ENCODE results near the gene KTN1.

DNA sequence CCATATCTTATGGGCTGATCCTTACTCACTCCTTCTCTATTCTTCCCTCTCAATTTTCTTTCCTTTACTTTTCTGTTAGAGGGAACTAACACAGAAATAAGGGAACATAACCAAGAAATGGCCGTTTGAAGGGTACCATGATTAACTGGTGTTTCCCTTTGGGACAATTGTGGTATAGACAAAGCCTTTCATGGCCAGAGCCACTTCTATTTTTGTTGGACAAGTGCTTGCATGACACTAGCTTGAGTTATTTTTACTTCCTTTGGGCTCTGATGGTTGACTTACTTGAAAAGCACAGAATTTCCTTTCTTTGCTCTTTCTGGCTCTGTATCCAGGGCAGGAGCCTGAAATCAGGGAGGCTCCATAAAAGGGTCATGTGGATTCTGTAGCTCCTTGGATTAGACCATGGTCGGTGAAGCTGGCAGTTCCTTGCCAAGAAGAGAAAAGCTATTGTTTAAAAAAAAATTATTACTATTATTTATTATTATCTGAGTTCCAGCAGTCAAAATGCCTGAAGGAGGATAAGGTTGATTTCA is 130.6 kb downstream of the KTN1 start:
- TF ChIP-seq, protein P1, sequence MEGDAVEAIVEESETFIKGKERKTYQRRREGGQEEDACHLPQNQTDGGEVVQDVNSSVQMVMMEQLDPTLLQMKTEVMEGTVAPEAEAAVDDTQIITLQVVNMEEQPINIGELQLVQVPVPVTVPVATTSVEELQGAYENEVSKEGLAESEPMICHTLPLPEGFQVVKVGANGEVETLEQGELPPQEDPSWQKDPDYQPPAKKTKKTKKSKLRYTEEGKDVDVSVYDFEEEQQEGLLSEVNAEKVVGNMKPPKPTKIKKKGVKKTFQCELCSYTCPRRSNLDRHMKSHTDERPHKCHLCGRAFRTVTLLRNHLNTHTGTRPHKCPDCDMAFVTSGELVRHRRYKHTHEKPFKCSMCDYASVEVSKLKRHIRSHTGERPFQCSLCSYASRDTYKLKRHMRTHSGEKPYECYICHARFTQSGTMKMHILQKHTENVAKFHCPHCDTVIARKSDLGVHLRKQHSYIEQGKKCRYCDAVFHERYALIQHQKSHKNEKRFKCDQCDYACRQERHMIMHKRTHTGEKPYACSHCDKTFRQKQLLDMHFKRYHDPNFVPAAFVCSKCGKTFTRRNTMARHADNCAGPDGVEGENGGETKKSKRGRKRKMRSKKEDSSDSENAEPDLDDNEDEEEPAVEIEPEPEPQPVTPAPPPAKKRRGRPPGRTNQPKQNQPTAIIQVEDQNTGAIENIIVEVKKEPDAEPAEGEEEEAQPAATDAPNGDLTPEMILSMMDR (IDR thresholded peaks at IDR 0.05) = no peak
- TF ChIP-seq ZNF263 (CRISPR knock-in tag; IDR thresholded peaks at IDR 0.05; ENCODE audit: low read depth) (no peak), ATF3 (CRISPR knock-in tag; conservative IDR thresholded peaks at IDR 0.05) (no peak), TEAD4 (CRISPR knock-in tag; IDR thresholded peaks at IDR 0.05) (no peak), NR2C2 (CRISPR knock-in tag; IDR thresholded peaks at IDR 0.05) (no peak), FOXP1 (CRISPR knock-in tag; IDR thresholded peaks at IDR 0.05; ENCODE audit: borderline replicate concordance) (no peak), TP53 (CRISPR knock-in tag; IDR thresholded peaks at IDR 0.05) (no peak), SMAD3 (CRISPR knock-in tag; IDR thresholded peaks at IDR 0.05; ENCODE audit: borderline replicate concordance) (no peak), MXD4 (CRISPR knock-in tag; IDR thresholded peaks at IDR 0.05; ENCODE audit: borderline replicate concordance) (no peak), USF1 (CRISPR knock-in tag; IDR thresholded peaks at IDR 0.05) (no peak)
- TF ChIP-seq, protein P2, sequence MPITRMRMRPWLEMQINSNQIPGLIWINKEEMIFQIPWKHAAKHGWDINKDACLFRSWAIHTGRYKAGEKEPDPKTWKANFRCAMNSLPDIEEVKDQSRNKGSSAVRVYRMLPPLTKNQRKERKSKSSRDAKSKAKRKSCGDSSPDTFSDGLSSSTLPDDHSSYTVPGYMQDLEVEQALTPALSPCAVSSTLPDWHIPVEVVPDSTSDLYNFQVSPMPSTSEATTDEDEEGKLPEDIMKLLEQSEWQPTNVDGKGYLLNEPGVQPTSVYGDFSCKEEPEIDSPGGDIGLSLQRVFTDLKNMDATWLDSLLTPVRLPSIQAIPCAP (CRISPR knock-in tag; IDR thresholded peaks at IDR 0.05) = no peak
- TF ChIP-seq, protein P3, sequence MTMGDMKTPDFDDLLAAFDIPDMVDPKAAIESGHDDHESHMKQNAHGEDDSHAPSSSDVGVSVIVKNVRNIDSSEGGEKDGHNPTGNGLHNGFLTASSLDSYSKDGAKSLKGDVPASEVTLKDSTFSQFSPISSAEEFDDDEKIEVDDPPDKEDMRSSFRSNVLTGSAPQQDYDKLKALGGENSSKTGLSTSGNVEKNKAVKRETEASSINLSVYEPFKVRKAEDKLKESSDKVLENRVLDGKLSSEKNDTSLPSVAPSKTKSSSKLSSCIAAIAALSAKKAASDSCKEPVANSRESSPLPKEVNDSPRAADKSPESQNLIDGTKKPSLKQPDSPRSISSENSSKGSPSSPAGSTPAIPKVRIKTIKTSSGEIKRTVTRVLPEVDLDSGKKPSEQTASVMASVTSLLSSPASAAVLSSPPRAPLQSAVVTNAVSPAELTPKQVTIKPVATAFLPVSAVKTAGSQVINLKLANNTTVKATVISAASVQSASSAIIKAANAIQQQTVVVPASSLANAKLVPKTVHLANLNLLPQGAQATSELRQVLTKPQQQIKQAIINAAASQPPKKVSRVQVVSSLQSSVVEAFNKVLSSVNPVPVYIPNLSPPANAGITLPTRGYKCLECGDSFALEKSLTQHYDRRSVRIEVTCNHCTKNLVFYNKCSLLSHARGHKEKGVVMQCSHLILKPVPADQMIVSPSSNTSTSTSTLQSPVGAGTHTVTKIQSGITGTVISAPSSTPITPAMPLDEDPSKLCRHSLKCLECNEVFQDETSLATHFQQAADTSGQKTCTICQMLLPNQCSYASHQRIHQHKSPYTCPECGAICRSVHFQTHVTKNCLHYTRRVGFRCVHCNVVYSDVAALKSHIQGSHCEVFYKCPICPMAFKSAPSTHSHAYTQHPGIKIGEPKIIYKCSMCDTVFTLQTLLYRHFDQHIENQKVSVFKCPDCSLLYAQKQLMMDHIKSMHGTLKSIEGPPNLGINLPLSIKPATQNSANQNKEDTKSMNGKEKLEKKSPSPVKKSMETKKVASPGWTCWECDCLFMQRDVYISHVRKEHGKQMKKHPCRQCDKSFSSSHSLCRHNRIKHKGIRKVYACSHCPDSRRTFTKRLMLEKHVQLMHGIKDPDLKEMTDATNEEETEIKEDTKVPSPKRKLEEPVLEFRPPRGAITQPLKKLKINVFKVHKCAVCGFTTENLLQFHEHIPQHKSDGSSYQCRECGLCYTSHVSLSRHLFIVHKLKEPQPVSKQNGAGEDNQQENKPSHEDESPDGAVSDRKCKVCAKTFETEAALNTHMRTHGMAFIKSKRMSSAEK (CRISPR knock-in tag; IDR thresholded peaks at IDR 0.05; ENCODE audit: borderline replicate concordance) = no peak
- TF ChIP-seq, protein P4, sequence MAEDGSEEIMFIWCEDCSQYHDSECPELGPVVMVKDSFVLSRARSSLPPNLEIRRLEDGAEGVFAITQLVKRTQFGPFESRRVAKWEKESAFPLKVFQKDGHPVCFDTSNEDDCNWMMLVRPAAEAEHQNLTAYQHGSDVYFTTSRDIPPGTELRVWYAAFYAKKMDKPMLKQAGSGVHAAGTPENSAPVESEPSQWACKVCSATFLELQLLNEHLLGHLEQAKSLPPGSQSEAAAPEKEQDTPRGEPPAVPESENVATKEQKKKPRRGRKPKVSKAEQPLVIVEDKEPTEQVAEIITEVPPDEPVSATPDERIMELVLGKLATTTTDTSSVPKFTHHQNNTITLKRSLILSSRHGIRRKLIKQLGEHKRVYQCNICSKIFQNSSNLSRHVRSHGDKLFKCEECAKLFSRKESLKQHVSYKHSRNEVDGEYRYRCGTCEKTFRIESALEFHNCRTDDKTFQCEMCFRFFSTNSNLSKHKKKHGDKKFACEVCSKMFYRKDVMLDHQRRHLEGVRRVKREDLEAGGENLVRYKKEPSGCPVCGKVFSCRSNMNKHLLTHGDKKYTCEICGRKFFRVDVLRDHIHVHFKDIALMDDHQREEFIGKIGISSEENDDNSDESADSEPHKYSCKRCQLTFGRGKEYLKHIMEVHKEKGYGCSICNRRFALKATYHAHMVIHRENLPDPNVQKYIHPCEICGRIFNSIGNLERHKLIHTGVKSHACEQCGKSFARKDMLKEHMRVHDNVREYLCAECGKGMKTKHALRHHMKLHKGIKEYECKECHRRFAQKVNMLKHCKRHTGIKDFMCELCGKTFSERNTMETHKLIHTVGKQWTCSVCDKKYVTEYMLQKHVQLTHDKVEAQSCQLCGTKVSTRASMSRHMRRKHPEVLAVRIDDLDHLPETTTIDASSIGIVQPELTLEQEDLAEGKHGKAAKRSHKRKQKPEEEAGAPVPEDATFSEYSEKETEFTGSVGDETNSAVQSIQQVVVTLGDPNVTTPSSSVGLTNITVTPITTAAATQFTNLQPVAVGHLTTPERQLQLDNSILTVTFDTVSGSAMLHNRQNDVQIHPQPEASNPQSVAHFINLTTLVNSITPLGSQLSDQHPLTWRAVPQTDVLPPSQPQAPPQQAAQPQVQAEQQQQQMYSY (CRISPR knock-in tag; IDR thresholded peaks at IDR 0.05) = no peak
- TF ChIP-seq, protein P5, sequence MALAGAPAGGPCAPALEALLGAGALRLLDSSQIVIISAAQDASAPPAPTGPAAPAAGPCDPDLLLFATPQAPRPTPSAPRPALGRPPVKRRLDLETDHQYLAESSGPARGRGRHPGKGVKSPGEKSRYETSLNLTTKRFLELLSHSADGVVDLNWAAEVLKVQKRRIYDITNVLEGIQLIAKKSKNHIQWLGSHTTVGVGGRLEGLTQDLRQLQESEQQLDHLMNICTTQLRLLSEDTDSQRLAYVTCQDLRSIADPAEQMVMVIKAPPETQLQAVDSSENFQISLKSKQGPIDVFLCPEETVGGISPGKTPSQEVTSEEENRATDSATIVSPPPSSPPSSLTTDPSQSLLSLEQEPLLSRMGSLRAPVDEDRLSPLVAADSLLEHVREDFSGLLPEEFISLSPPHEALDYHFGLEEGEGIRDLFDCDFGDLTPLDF (CRISPR knock-in tag; IDR thresholded peaks at IDR 0.05) = no peak
